Measurements from ENCODE around the gene PPM1M.

GRCh38 chr3:52254608-52255007 lies 9.0 kb downstream of the PPM1M start:
- TF ChIP-seq CTCF (conservative IDR thresholded peaks at IDR 0.05; ENCODE audit: low read depth, low read length): no peak
- no peak for TF ChIP-seq EZH2 (IDR thresholded peaks at IDR 0.05; ENCODE audit: low read length, unreplicated experiment)
